GM06990 (cell line): ENCODE measurements around the gene RALGPS1.
A peak's percentile ranks its signal among the peaks of the same experiment; 100 is the strongest.

Experiments used
- DNase-seq: peaks from one replicate; pipeline ENCODE4 v3.0.0-alpha.2; 2011; ENCODE audit not compliant: insufficient read length; ENCODE audit errors: extremely low read depth
- H3K27me3 ChIP-seq: replicated peaks from 2 replicates; pipeline ENCODE4 v1.6.0; 2011; ENCODE audit warnings: low read length; ENCODE audit not compliant: control insufficient read depth, insufficient read depth
- H3K36me3 ChIP-seq: 2 replicates; pipeline ENCODE4 v1.5.1; 2011; ENCODE audit warnings: low read length; ENCODE audit not compliant: control insufficient read depth, insufficient read depth
- H3K4me3 ChIP-seq: replicated peaks from 2 replicates; pipeline ENCODE4 v1.5.1; 2011; ENCODE audit warnings: low read depth, mild to moderate bottlenecking, control low read depth, low read length
- TF ChIP-seq, protein P1 (sequence below): IDR thresholded peaks from 2 replicates; pipeline ENCODE4 v1.5.1; 2011; ENCODE audit warnings: low read length, control low read depth, mild to moderate bottlenecking, inconsistent platforms; ENCODE audit not compliant: insufficient read depth, poor library complexity, severe bottlenecking

RALGPS1 gene

GRCh38 chr9:127162046-127162863 lies 247.7 kb downstream of the RALGPS1 start:
- H3K4me3 ChIP-seq: no peak overlapping the region
- TF ChIP-seq, protein P1, sequence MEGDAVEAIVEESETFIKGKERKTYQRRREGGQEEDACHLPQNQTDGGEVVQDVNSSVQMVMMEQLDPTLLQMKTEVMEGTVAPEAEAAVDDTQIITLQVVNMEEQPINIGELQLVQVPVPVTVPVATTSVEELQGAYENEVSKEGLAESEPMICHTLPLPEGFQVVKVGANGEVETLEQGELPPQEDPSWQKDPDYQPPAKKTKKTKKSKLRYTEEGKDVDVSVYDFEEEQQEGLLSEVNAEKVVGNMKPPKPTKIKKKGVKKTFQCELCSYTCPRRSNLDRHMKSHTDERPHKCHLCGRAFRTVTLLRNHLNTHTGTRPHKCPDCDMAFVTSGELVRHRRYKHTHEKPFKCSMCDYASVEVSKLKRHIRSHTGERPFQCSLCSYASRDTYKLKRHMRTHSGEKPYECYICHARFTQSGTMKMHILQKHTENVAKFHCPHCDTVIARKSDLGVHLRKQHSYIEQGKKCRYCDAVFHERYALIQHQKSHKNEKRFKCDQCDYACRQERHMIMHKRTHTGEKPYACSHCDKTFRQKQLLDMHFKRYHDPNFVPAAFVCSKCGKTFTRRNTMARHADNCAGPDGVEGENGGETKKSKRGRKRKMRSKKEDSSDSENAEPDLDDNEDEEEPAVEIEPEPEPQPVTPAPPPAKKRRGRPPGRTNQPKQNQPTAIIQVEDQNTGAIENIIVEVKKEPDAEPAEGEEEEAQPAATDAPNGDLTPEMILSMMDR: no peak
- H3K36me3 ChIP-seq: no peaks in the 10 kb centered on the region
- no peaks in the 10 kb centered on the region for H3K27me3 ChIP-seq
- DNase-seq: no peak

GRCh38 chr9:127162864-127163365 lies 248.3 kb downstream of the RALGPS1 start:
- no peak overlapping the region for H3K4me3 ChIP-seq
- H3K27me3 ChIP-seq: no peaks in the 10 kb centered on the region
- H3K36me3 ChIP-seq: no peaks in the 10 kb centered on the region
- DNase-seq: no peak
- TF ChIP-seq, protein P1: no peak

DNA sequence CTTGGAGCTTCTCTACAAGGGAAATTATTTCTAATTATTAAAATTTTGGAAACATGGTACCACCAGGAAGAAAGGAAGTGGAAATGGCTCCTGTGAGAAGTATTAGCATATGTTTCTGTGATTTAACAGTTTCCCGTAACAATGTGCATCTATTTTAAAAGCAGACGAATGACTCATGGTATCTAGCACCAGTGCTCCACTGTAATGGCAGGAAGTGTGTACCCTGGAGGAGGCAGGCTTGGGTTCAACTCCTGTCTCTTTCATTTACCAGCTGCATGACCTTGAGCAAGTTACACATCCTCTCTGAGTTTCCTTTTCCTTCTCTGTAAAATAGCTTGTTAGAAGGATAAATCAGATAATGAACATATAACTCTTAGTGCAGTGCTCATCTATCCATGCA lies 248.8 kb downstream of the RALGPS1 start:
- no peak for DNase-seq
- H3K36me3 ChIP-seq: no peaks in the 10 kb centered on the region
- TF ChIP-seq, protein P1: no peak
- H3K27me3 ChIP-seq: no peaks in the 10 kb centered on the region
- no peak overlapping the region for H3K4me3 ChIP-seq

DNA sequence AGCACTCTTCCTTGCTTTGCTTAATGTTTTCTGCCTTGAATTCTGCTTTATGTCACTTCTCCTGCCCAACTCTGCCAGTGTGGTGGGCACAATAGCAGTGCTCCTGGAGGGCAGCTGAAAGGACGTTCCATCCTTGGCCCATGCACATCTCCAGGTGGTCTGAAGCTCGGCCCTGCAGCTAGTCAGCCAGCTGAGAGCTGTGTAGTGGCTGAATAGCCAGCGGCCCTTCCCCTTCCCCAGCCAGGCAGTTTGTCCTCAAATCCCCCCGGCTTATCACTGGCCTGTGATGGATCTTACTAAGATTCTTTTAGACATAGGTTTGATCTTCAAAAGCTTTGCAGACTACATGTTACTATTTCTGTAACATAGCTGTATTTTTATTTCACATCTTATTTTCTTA lies 250.5 kb downstream of the RALGPS1 start:
- DNase-seq: no peak
- H3K4me3 ChIP-seq: no peak overlapping the region
- no peaks in the 10 kb centered on the region for H3K36me3 ChIP-seq
- TF ChIP-seq, protein P1: no peak
- H3K27me3 ChIP-seq: no peaks in the 10 kb centered on the region

GRCh38 chr9:127166111-127166510 lies 251.5 kb downstream of the RALGPS1 start:
- no peaks in the 10 kb centered on the region for H3K27me3 ChIP-seq
- no peaks in the 10 kb centered on the region for H3K36me3 ChIP-seq
- TF ChIP-seq, protein P1: no peak
- no peak overlapping the region for H3K4me3 ChIP-seq
- DNase-seq: peak; percentile 56
